Mesendoderm (in vitro differentiated cells): ENCODE results near the gene DOK1. TPM values are rescaled to one million over a fixed set of nuclear protein-coding genes. Genes with fewer than 3 reads are reported as not detected.

ENCODE experiments used
- DNase-seq: peaks from one replicate; pipeline ENCODE4 v3.0.0; 2013
- H2AK5ac ChIP-seq: 2 replicates; pipeline ENCODE4 v1.6.1; 2013; ENCODE audit warnings: low read length, inconsistent platforms
- H2BK120ac ChIP-seq: 2 replicates; pipeline ENCODE4 v1.6.1; 2013; ENCODE audit warnings: low read depth, mild to moderate bottlenecking, low read length, moderate library complexity, mixed read lengths
- H2BK15ac ChIP-seq: replicated peaks from 2 replicates; pipeline ENCODE4 v1.6.1; 2013; ENCODE audit warnings: low read depth, mild to moderate bottlenecking, moderate library complexity
- H2BK5ac ChIP-seq: 2 replicates; pipeline ENCODE4 v1.6.1; 2013; ENCODE audit warnings: low read length, inconsistent platforms
- H3K18ac ChIP-seq: 2 replicates; pipeline ENCODE4 v1.6.1; 2013; ENCODE audit warnings: mild to moderate bottlenecking, low read length, mixed read lengths
- H3K23ac ChIP-seq: one replicate; pipeline ENCODE4 v1.6.1; 2013; ENCODE audit warnings: low read length
- H3K27ac ChIP-seq: 2 replicates; pipeline ENCODE4 v1.5.1; 2013; ENCODE audit warnings: low read depth, mild to moderate bottlenecking, inconsistent platforms, low read length, moderate library complexity
- H3K27me3 ChIP-seq: 2 replicates; pipeline ENCODE4 v1.6.1; 2013; ENCODE audit warnings: low read length, control low read depth, mild to moderate bottlenecking, inconsistent platforms; ENCODE audit not compliant: insufficient read depth, poor library complexity
- H3K36me3 ChIP-seq: 2 replicates; pipeline ENCODE4 v1.6.1; 2013; ENCODE audit warnings: low read length, inconsistent platforms; ENCODE audit not compliant: control insufficient read depth, insufficient read depth
- H3K4ac ChIP-seq: one replicate; pipeline ENCODE4 v1.6.1; 2013; ENCODE audit warnings: low read depth, mild to moderate bottlenecking, low read length, moderate library complexity
- H3K4me1 ChIP-seq: 2 replicates; pipeline ENCODE4 v1.6.1; 2013; ENCODE audit warnings: low read depth, low read length, inconsistent platforms; ENCODE audit not compliant: control insufficient read depth
- H3K4me2 ChIP-seq: 2 replicates; pipeline ENCODE4 v1.6.1; 2013; ENCODE audit warnings: low read length
- H3K4me3 ChIP-seq: 2 replicates; pipeline ENCODE4 v1.5.1; 2013; ENCODE audit warnings: mild to moderate bottlenecking, low read length
- H3K56ac ChIP-seq: one replicate; pipeline ENCODE4 v1.6.1; 2013; ENCODE audit warnings: low read length
- H3K79me1 ChIP-seq: 2 replicates; pipeline ENCODE4 v1.6.1; 2013; ENCODE audit warnings: low read length, inconsistent platforms
- H3K79me2 ChIP-seq: 2 replicates; pipeline ENCODE4 v1.6.1; 2013; ENCODE audit warnings: mild to moderate bottlenecking, low read length; ENCODE audit not compliant: control insufficient read depth, insufficient read depth
- H3K9ac ChIP-seq: 2 replicates; pipeline ENCODE4 v1.6.1; 2013; ENCODE audit warnings: low read length, inconsistent platforms
- H4K5ac ChIP-seq: one replicate; pipeline ENCODE4 v1.6.1; 2013; ENCODE audit warnings: low read length
- H4K8ac ChIP-seq: one replicate; pipeline ENCODE4 v1.6.1; 2013; ENCODE audit warnings: low read depth, mild to moderate bottlenecking, control low read depth, low read length, moderate library complexity
- WGBS: extraction: QIAGEN DNeasy Blood & Tissue Kit; methylation state at CpG from one replicate; pipeline ENCODE4 v1.1.7; 2013; ENCODE audit warnings: low lambda C conversion rate, missing lambda C conversion rate; ENCODE audit not compliant: insufficient coverage; ENCODE audit errors: extremely low coverage; 5-methylcytosine and 5-hydroxymethylcytosine counted together
- polyA plus RNA-seq, 2 experiments: library from polyadenylated mRNA; stranded (reverse); fragments of 200-250 nt; gene quantifications; one replicate each; pipeline ENCODE4 v1.2.3, GENCODE V29; 2013

Gene DOK1
- polyA plus RNA-seq (2013, experiment 1 of 2) = 2.3 TPM
- 3.0 TPM for polyA plus RNA-seq (2013, experiment 2 of 2)

- Histone ChIP-seq H3K56ac (peak within 1 kb of the TSS; percentile 91), H3K4me3 (peak within 1 kb of the TSS; percentile 87), H3K18ac (peak within 1 kb of the TSS; percentile 53), H3K36me3 (no peaks in the 10 kb centered on the region), H3K79me2 (no peaks in the 10 kb centered on the region), H3K79me1 (no peaks in the 10 kb centered on the region), H3K9ac (peak within 1 kb of the TSS; percentile 82), H3K4me1 (peaks cover 4% of the 10 kb centered on the region), H3K4ac (no peak within 1 kb of the TSS), H3K27ac (no peak within 1 kb of the TSS), H4K5ac (no peak within 1 kb of the TSS), H2BK15ac (no peak within 1 kb of the TSS), H2BK5ac (no peak within 1 kb of the TSS), H4K8ac (no peak within 1 kb of the TSS), H3K4me2 (peak within 1 kb of the TSS; percentile 96), H3K27me3 (peaks cover 42% of the 10 kb centered on the region), H2BK120ac (no peak within 1 kb of the TSS), H2AK5ac (no peak within 1 kb of the TSS), H3K23ac (peak within 1 kb of the TSS; percentile 80)
- WGBS = no CpG with 5 or more reads among the region's 73 CpGs
- peak; percentile 92 for DNase-seq
These were observed at the start of gene DOK1, which contains the start of gene LOXL3 for GRCh38 chr2:74553892-74554819. Gene DOK1 (plus strand): TSS chr2:74554720. CDS start chr2:74554755, 35 bp downstream. Gene LOXL3 (minus strand): TSS chr2:74553942. CDS start chr2:74552634, 1,308 bp downstream.

DNA sequence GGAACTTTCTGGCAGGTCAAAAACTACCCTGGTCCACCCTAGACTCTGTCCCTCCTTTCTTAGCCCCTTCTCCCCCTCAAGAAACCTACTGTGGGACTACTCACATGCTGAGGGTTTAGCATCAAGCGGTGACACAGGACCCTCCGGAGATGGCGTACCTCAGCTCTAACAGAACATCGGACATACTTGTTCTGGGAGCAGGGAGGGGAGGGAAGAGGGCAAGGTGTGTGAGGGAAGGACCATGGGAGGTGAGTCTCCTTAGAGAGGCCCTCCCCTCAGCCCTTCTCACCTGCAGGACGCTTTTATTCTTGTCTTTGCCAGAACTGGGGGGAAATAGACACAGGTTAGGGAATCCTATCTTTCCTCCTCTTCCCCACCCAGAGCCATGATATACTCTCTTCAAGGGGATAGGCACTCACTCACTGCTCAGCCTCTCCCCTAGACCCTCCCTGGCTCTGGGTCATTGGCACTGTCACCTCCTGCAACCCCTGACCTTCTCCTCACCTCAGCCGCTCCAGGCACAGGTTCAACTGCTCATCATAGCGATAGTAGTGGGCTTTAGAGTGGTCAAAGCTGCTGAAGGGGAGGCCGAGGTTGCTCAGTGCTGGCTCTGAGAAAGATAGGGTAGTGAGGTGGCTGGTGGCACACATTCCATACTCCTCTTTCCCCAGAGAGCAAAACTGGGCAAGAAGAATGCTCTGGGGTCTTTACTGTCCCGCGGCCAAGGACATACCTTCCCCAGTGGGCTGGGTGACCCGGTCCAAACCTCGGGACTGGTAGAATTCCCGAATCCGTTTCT, 48.9 kb upstream of the DOK1 start:
- H3K27me3 ChIP-seq = peaks cover 50% of the 10 kb centered on the region

DNA sequence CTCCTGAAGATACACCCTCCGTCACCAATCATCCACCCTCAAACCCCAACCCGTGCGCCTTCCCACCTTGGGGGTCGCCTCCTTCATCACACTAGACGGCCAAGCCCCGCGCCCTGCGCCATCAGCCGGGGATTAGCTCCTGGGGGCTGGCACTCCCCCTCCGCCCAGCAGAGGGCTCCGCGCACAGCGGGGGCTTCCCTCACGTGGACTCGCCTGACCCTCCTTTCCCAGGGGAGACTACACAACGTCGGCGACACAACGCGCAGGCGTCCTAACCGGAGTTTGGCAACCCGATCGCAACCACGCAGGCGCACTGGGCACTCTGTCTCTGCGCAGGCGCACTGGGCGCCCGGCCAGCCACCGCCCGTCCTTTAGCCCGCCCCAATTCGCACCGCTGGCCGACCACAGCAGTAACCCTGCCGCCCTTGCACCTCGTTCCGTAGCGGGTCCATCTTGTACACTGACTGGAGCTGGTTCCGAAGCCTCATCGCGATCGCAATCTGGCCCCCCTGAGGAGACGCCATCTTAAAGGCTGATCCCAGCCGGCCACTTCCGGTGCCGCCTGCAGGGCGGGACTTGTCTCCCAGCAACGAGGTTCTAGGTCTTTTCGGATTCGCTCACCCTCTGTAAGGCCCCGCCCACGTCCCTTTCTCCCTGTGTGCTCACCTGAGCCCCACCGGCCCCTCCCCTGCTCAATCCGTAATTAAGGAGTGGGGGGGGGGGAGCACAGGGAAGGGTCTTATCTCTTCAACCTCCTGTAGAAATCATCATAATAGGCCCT, 47.2 kb upstream of the DOK1 start, which contains the start of gene PCGF1:
Gene PCGF1, minus strand, starts transcription at position 551 of the 781 bp plus-strand sequence. Its CDS starts 27 bp downstream, at position 524.
- Histone ChIP-seq H3K18ac (peak within 1 kb of the TSS; percentile 97), H4K8ac (no peak within 1 kb of the TSS), H2BK5ac (peak within 1 kb of the TSS; percentile 99), H2BK120ac (peak within 1 kb of the TSS; percentile 66), H3K27ac (peak within 1 kb of the TSS; percentile 61), H3K23ac (peak within 1 kb of the TSS; percentile 70), H3K56ac (peak within 1 kb of the TSS; percentile 100), H3K4me2 (peak within 1 kb of the TSS; percentile 83), H3K36me3 (no peaks in the 10 kb centered on the region), H3K27me3 (peaks cover 45% of the 10 kb centered on the region), H3K4me3 (peak within 1 kb of the TSS; percentile 91), H3K9ac (peak within 1 kb of the TSS; percentile 96), H3K79me1 (no peaks in the 10 kb centered on the region), H3K4ac (peak within 1 kb of the TSS; percentile 93), H2BK15ac (no peak within 1 kb of the TSS), H4K5ac (peak within 1 kb of the TSS; percentile 44), H2AK5ac (no peak within 1 kb of the TSS), H3K4me1 (peaks cover 6% of the 10 kb centered on the region), H3K79me2 (no peaks in the 10 kb centered on the region)
- no CpG with 5 or more reads among the region's 56 CpGs for WGBS
- DNase-seq = peak; percentile 99

More for the DNA sequence above, 48.9 kb upstream of the DOK1 start:
- H3K79me2 ChIP-seq = no peaks in the 10 kb centered on the region
- WGBS = no CpG with 5 or more reads among the region's 14 CpGs
- H4K5ac ChIP-seq = no peak overlapping the region
- no peak overlapping the region for H4K8ac ChIP-seq
- no peak overlapping the region for H3K9ac ChIP-seq
- no peak overlapping the region for H2BK5ac ChIP-seq
- H3K4me3 ChIP-seq = no peak overlapping the region
- no peak overlapping the region for H3K56ac ChIP-seq
- H3K79me1 ChIP-seq = no peaks in the 10 kb centered on the region
- H3K4me2 ChIP-seq = no peak overlapping the region
- no peak overlapping the region for H3K18ac ChIP-seq
- peaks cover 6% of the 10 kb centered on the region for H3K4me1 ChIP-seq
- H3K23ac ChIP-seq = no peak overlapping the region
- no peak overlapping the region for H2BK120ac ChIP-seq
- DNase-seq = no peak
- H3K36me3 ChIP-seq = no peaks in the 10 kb centered on the region
- H2AK5ac ChIP-seq = no peak overlapping the region
- no peak overlapping the region for H2BK15ac ChIP-seq
- H3K4ac ChIP-seq = no peak overlapping the region
- H3K27ac ChIP-seq = no peak overlapping the region

DNA sequence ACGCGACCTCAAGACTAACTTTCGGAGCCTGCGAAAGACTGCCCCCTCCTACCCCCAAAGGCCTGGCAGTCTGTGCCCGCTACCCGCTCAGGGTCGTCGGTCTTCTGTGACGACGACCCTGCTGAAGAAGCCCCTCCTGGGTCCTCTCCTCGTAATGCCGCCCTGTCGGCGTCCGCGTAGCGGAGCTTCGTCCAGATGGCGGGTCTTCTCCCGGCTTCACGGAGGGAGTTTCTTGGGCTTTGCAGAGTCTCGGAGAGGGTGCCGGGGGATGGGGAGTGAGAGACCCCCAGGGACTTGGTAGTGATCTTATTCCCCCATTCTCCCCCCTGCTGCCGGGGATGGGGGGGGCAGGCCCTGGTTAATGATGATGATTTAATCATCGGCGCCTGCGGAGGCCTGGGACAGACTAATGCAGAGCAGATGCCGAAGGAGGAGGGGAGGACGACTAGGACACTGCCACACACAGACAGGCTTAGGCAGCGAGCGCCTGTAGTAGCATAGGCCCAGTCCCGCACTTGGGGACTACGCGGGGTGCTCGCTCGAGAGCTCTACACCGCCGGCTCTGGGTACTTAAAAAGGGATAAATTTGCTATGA, 46.5 kb upstream of the DOK1 start:
- peak overlapping the region; percentile 90 for H3K4ac ChIP-seq
- WGBS = no CpG with 5 or more reads among the region's 38 CpGs
- H3K18ac ChIP-seq = peak overlapping the region; percentile 97
- H2BK120ac ChIP-seq = peak overlapping the region; percentile 66
- no peak overlapping the region for H4K8ac ChIP-seq
- H3K36me3 ChIP-seq = no peaks in the 10 kb centered on the region
- DNase-seq = peak; percentile 73
- no peak overlapping the region for H2BK15ac ChIP-seq
- H3K4me3 ChIP-seq = peak overlapping the region; percentile 68
- peak overlapping the region; percentile 79 for H2BK5ac ChIP-seq
- H3K9ac ChIP-seq = peak overlapping the region; percentile 87
- peaks cover 43% of the 10 kb centered on the region for H3K27me3 ChIP-seq
- H3K23ac ChIP-seq = no peak overlapping the region
- H3K56ac ChIP-seq = peak overlapping the region; percentile 92
- peak overlapping the region; percentile 44 for H4K5ac ChIP-seq
- H2AK5ac ChIP-seq = no peak overlapping the region
- no peaks in the 10 kb centered on the region for H3K79me2 ChIP-seq
- no peaks in the 10 kb centered on the region for H3K79me1 ChIP-seq
- peak overlapping the region; percentile 42 for H3K27ac ChIP-seq
- H3K4me2 ChIP-seq = peak overlapping the region; percentile 83
- H3K4me1 ChIP-seq = peaks cover 6% of the 10 kb centered on the region

DNA sequence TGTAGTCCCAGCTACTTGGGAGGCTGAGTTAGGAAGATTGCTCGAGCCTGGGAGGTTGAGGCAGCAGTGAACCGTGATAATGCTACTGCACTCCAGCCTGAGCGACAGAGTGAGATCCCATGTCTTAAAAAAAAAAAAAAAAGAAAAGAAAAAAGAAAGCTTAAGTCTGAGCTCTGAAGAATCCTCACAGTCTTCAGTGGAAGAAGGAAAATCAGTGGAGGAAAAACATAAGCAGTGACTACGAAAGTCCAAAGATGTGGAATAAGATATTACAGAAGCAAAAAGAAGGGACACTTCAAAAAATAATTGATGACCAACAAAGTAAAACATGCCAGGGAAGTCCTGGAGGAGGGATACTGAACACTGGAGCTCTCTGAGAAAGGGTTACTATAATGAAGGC, 44.2 kb upstream of the DOK1 start:
- WGBS = no CpG with 5 or more reads among the region's 4 CpGs
- Histone ChIP-seq H3K79me2 (no peaks in the 10 kb centered on the region), H3K18ac (no peak overlapping the region)

More for the DNA sequence above, 44.2 kb upstream of the DOK1 start:
- Histone ChIP-seq H4K5ac (no peak overlapping the region), H2BK120ac (no peak overlapping the region), H3K27ac (no peak overlapping the region), H4K8ac (no peak overlapping the region), H2BK5ac (no peak overlapping the region), H3K36me3 (no peaks in the 10 kb centered on the region), H3K4me3 (no peak overlapping the region), H3K23ac (no peak overlapping the region), H3K79me1 (no peaks in the 10 kb centered on the region), H2AK5ac (no peak overlapping the region), H2BK15ac (no peak overlapping the region), H3K27me3 (peaks cover 46% of the 10 kb centered on the region), H3K56ac (no peak overlapping the region), H3K9ac (no peak overlapping the region), H3K4ac (no peak overlapping the region), H3K4me2 (no peak overlapping the region), H3K4me1 (peaks cover 9% of the 10 kb centered on the region)
- DNase-seq = no peak
